DOHH2 (cell line): ENCODE data around the gene PPFIBP2.

Experiments used
- H3F3A ChIP-seq: fragments of 200-600 bp; sonication (generic), shearing (Covaris generic); 2 replicates; pipeline ENCODE4 v1.6.0; 2016; ENCODE audit warnings: antibody characterized with exemption, mild to moderate bottlenecking; ENCODE audit not compliant: control insufficient read depth, insufficient read depth
- H3K27ac ChIP-seq: fragments of 200-600 bp; sonication (generic); 2 replicates; pipeline ENCODE4 v1.5.1; 2014; ENCODE audit warnings: low read depth, mild to moderate bottlenecking, low read length, moderate library complexity
- H3K27me3 ChIP-seq: fragments of 200-600 bp; sonication (generic); 2 replicates; pipeline ENCODE4 v1.6.1; 2014; ENCODE audit warnings: mild to moderate bottlenecking, low read length, mixed read lengths; ENCODE audit not compliant: control insufficient read depth
- H3K36me3 ChIP-seq: fragments of 200-600 bp; sonication (generic); 2 replicates; pipeline ENCODE4 v1.6.1; 2014; ENCODE audit warnings: mild to moderate bottlenecking, low read length, moderate library complexity, mixed read lengths; ENCODE audit not compliant: control insufficient read depth
- H3K4me1 ChIP-seq: fragments of 200-600 bp; sonication (generic); 2 replicates; pipeline ENCODE4 v1.6.1; 2014; ENCODE audit warnings: mild to moderate bottlenecking, low read length, mixed read lengths; ENCODE audit not compliant: control insufficient read depth
- H3K4me2 ChIP-seq: fragments of 200-600 bp; sonication (generic); 2 replicates; pipeline ENCODE4 v1.6.0; 2014; ENCODE audit warnings: mild to moderate bottlenecking, low read length, moderate library complexity
- H3K4me3 ChIP-seq: fragments of 200-600 bp; sonication (generic); 2 replicates; pipeline ENCODE4 v1.5.1; 2014; ENCODE audit warnings: mild to moderate bottlenecking, low read length, mixed read lengths
- H3K79me2 ChIP-seq: fragments of 200-600 bp; sonication (generic); 2 replicates; pipeline ENCODE4 v1.6.1; 2014; ENCODE audit warnings: mild to moderate bottlenecking, low read length, mixed read lengths; ENCODE audit not compliant: control insufficient read depth
- H3K9me2 ChIP-seq: fragments of 200-600 bp; sonication (generic); replicated peaks from 2 replicates; pipeline ENCODE4 v1.6.1; 2014; ENCODE audit warnings: mild to moderate bottlenecking, low read length, mixed read lengths; ENCODE audit not compliant: control insufficient read depth
- H3K9me3 ChIP-seq: fragments of 200-600 bp; sonication (generic); 2 replicates; pipeline ENCODE4 v1.6.1; 2014; ENCODE audit warnings: antibody characterized with exemption, low read length, mixed read lengths; ENCODE audit not compliant: control insufficient read depth, insufficient read depth
- H4K20me1 ChIP-seq: fragments of 200-600 bp; sonication (generic); 2 replicates; pipeline ENCODE4 v1.6.0; 2014; ENCODE audit warnings: low read depth, mild to moderate bottlenecking, antibody characterized with exemption, low read length, moderate library complexity; ENCODE audit not compliant: control insufficient read depth, insufficient read depth
- EZH2phosphoT487 ChIP-seq: fragments of 200-600 bp; sonication (generic); IDR thresholded peaks from 2 replicates; pipeline ENCODE4 v1.6.1; 2017; ENCODE audit warnings: borderline replicate concordance, mild to moderate bottlenecking, antibody characterized with exemption, low read length, moderate library complexity, mixed read lengths
- TF ChIP-seq, protein P1 (sequence below): fragments of 200-600 bp; sonication (generic); IDR thresholded peaks from one replicate; pipeline ENCODE4 v1.5.1; 2014; ENCODE audit warnings: antibody characterized with exemption, mild to moderate bottlenecking, low read depth, low read length; ENCODE audit not compliant: poor library complexity, severe bottlenecking

The PPFIBP2 gene

DNA sequence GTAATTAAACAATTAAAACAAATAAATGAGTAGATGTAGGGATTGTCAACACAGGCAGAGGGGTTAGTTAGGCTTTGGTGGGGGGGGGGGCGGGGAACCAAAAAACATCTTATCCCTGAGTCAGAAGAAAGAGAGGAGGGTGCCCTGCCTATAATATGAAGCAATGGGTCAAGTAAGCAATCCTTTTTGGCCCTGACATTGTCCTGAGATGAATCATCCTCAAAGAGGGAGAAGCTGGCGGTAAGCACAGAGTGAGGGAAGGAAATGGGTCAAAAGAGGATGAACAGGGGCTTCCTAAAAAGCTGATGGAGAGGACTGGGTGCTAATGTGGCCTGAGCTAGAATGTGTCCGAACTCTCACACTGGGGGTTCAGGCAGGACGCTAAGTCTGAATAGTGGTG is 23.7 kb upstream of the PPFIBP2 start:
- Histone ChIP-seq H3K36me3 (no peaks in the 10 kb centered on the region), H3K9me2 (no peaks in the 10 kb centered on the region), H3K27ac (no peak overlapping the region), H3K4me3 (no peak overlapping the region), H3K79me2 (no peaks in the 10 kb centered on the region), H3F3A (no peaks in the 10 kb centered on the region), H4K20me1 (no peaks in the 10 kb centered on the region), H3K4me2 (no peak overlapping the region), H3K4me1 (peaks cover 10% of the 10 kb centered on the region), H3K27me3 (no peaks in the 10 kb centered on the region), H3K9me3 (no peaks in the 10 kb centered on the region)
- TF ChIP-seq, protein P1, sequence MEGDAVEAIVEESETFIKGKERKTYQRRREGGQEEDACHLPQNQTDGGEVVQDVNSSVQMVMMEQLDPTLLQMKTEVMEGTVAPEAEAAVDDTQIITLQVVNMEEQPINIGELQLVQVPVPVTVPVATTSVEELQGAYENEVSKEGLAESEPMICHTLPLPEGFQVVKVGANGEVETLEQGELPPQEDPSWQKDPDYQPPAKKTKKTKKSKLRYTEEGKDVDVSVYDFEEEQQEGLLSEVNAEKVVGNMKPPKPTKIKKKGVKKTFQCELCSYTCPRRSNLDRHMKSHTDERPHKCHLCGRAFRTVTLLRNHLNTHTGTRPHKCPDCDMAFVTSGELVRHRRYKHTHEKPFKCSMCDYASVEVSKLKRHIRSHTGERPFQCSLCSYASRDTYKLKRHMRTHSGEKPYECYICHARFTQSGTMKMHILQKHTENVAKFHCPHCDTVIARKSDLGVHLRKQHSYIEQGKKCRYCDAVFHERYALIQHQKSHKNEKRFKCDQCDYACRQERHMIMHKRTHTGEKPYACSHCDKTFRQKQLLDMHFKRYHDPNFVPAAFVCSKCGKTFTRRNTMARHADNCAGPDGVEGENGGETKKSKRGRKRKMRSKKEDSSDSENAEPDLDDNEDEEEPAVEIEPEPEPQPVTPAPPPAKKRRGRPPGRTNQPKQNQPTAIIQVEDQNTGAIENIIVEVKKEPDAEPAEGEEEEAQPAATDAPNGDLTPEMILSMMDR: no peak
- no peak for TF ChIP-seq EZH2phosphoT487

DNA sequence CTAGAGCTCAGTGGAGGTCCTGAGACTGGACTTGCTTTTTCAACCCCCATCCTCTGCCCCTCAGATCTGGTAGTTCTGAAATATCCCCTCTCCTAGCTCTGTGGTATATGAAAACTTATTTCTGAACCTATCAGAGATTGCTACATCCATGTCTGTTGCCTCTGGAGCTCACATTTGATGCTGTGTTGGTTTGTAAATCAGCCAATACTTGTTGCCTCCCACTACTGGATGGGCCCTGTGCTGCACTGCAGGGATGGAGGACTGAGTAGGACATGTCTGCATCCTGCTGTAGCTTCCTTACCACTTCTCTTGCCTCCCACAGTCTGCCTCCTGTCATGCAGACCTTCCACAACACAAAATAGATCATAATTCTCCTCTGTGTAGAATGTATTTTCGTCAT is 23.3 kb upstream of the PPFIBP2 start:
- H3K79me2 ChIP-seq: no peaks in the 10 kb centered on the region
- no peaks in the 10 kb centered on the region for H3F3A ChIP-seq
- H3K9me3 ChIP-seq: no peaks in the 10 kb centered on the region
- no peak overlapping the region for H3K27ac ChIP-seq
- no peaks in the 10 kb centered on the region for H3K9me2 ChIP-seq
- peaks cover 12% of the 10 kb centered on the region for H3K4me1 ChIP-seq
- no peak overlapping the region for H3K4me3 ChIP-seq
- H3K36me3 ChIP-seq: no peaks in the 10 kb centered on the region
- H3K4me2 ChIP-seq: no peak overlapping the region
- H3K27me3 ChIP-seq: no peaks in the 10 kb centered on the region
- H4K20me1 ChIP-seq: no peaks in the 10 kb centered on the region
- no peak for TF ChIP-seq EZH2phosphoT487
- TF ChIP-seq, protein P1: no peak

DNA sequence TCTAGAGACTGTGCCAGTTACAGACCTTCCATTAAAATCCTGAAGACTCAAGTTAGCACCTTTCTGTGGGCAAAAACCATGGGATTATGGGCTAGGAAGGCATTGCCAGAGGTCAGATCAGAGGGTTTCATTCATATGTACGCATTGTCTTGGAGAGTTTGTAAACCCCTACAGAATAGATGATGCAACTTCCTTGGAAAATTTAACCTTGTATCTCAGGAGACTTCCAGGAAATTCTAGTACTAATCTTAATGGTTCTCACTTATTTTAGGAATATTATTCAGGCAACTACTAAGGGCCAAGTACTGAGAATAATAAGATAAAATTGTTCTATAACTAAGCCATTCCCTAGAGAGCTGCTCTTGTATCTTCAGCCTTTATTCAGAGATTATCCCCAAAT is 21.5 kb upstream of the PPFIBP2 start:
- no peak overlapping the region for H3K27ac ChIP-seq
- H3K9me3 ChIP-seq: no peaks in the 10 kb centered on the region
- H3K9me2 ChIP-seq: no peaks in the 10 kb centered on the region
- no peaks in the 10 kb centered on the region for H3K36me3 ChIP-seq
- H3K4me1 ChIP-seq: peaks cover 29% of the 10 kb centered on the region
- H3K4me3 ChIP-seq: no peak overlapping the region
- no peaks in the 10 kb centered on the region for H3F3A ChIP-seq
- H3K4me2 ChIP-seq: no peak overlapping the region
- H3K27me3 ChIP-seq: no peaks in the 10 kb centered on the region
- H3K79me2 ChIP-seq: no peaks in the 10 kb centered on the region
- no peak for TF ChIP-seq EZH2phosphoT487
- TF ChIP-seq, protein P1: no peak
- H4K20me1 ChIP-seq: no peaks in the 10 kb centered on the region

DNA sequence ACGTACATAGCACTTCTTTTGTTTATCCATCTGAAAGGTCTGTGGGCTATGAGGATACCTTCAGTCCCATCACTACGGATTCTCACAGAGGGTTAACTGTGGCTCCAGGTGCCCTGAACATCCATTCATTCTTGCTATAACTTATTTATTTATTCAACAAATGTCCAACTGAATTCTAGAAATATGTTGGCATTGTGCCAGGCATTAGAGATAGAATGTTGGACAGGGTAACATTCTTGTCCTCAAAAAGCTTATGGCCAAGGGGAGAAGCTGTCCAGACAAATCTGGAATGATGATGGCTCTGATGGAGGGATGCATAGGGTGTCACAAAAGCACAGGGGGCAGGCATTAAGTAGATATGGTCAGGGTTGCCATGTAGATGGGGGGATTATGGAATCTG is 20.1 kb upstream of the PPFIBP2 start:
- Histone ChIP-seq H4K20me1 (no peaks in the 10 kb centered on the region), H3K4me3 (no peak overlapping the region), H3K79me2 (no peaks in the 10 kb centered on the region), H3K27ac (no peak overlapping the region), H3K9me3 (no peaks in the 10 kb centered on the region), H3K4me2 (no peak overlapping the region), H3K9me2 (no peaks in the 10 kb centered on the region), H3F3A (no peaks in the 10 kb centered on the region), H3K27me3 (no peaks in the 10 kb centered on the region), H3K4me1 (peaks cover 29% of the 10 kb centered on the region), H3K36me3 (no peaks in the 10 kb centered on the region)
- TF ChIP-seq EZH2phosphoT487: no peak
